Measurements from ENCODE around the gene NGB. TPM values are rescaled to one million over a fixed set of nuclear protein-coding genes. Genes with fewer than 3 reads are reported as not detected.

The NGB gene
- total and polyA plus RNA-seq, 2 donors (not counting 1 experiment from before 2014, with no cell fraction given): not detected

DNA sequence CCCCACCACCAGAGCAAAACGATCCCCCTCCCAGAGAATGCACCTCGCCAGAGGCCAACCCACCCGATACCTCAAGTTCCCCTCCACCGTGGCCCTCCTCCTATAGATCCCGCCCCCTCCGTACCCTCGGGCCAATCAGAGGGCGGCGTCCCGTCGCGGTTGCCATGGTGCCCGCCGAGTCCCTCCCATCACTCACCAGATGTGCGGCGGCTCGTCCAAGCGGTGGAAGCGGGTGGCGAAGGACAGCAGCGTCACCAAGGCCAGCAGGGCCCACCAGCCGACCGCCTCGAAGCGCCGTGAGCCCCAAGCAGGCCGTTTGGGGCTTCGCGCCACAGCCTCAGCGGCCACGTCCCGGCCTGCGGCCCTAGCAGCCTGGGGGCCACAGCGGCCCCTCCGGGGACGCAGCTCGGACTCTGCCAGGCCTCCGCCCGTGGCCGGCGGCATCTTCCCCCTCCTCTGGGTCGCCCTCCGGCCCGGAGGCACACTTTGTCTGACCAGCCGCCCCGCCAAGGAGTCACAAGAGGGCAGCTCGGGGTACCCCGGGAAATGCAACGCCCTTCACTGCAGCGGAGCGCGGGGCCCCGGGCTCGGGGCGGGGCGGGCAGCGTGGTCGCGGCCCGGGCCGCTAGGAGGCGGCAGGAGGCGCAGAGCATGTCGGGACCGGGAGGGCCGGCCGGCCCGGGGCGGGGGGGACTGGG lies 49.4 kb upstream of the NGB start, which contains the start of gene POMT2:
Gene POMT2 (minus strand): TSS at position 646 of the 698 bp plus-strand sequence. CDS start 202 bp downstream, at position 444.
- TF ChIP-seq, protein P1, sequence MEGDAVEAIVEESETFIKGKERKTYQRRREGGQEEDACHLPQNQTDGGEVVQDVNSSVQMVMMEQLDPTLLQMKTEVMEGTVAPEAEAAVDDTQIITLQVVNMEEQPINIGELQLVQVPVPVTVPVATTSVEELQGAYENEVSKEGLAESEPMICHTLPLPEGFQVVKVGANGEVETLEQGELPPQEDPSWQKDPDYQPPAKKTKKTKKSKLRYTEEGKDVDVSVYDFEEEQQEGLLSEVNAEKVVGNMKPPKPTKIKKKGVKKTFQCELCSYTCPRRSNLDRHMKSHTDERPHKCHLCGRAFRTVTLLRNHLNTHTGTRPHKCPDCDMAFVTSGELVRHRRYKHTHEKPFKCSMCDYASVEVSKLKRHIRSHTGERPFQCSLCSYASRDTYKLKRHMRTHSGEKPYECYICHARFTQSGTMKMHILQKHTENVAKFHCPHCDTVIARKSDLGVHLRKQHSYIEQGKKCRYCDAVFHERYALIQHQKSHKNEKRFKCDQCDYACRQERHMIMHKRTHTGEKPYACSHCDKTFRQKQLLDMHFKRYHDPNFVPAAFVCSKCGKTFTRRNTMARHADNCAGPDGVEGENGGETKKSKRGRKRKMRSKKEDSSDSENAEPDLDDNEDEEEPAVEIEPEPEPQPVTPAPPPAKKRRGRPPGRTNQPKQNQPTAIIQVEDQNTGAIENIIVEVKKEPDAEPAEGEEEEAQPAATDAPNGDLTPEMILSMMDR (IDR thresholded peaks at IDR 0.05): peak; percentile 43
- TF ChIP-seq EZH2 (IDR thresholded peaks at IDR 0.05; ENCODE audit: borderline replicate concordance, insufficient read depth, low read depth, low read length, poor library complexity, severe bottlenecking): no peak
- intact Hi-C loops (cut with micrococcal nuclease): loop anchor here (1.0 to 10.0 kb wide), 6 partner anchors 57 to 1336 kb away; partner anchors contain the start of genes IFT43, IRF2BPL, SAMD15 and SPTLC2
- Histone ChIP-seq H3K27ac (ENCODE audit: low read length in 2 of 2) (peak within 1 kb of the TSS; percentile 89 to 92), H4K20me1 (ENCODE audit: control insufficient read depth, insufficient read depth, low read length, poor library complexity, severe bottlenecking) (no peaks in the 10 kb centered on the region), H2AFZ (ENCODE audit: insufficient read depth, low read depth, low read length, poor library complexity, severe bottlenecking) (peak within 1 kb of the TSS; percentile 97), H3K36me3 (replicated peaks in 1 of 2; ENCODE audit: control extremely low read depth in 1 of 2, control insufficient read depth in 1 of 2, extremely low read depth in 1 of 2, insufficient read depth in 2 of 2, low read length in 1 of 2) (no peaks in the 10 kb centered on the region), H3K4me3 (ENCODE audit: control extremely low read depth in 1 of 5, extremely low read depth in 1 of 5, insufficient read depth in 1 of 5, low read depth in 2 of 5, low read length in 4 of 5) (peak within 1 kb of the TSS; percentile 59 to 99 (median 93)), H3K9me3 (ENCODE audit: control extremely low read depth in 1 of 3, control insufficient read depth in 2 of 3, insufficient read depth in 1 of 3, low read length in 2 of 3) (no peaks in the 10 kb centered on the region), H3K27me3 (replicated peaks in 1 of 4; ENCODE audit: control extremely low read depth in 1 of 4, control insufficient read depth in 3 of 4, insufficient read depth in 4 of 4, low read length in 3 of 4) (no peaks in the 10 kb centered on the region), H3K4me2 (replicated peaks; ENCODE audit: low read depth, low read length, poor library complexity, severe bottlenecking) (peak within 1 kb of the TSS; percentile 92), H3K4me1 (ENCODE audit: control insufficient read depth in 2 of 2, insufficient read depth in 2 of 2, low read length in 2 of 2) (peaks cover 10 to 16% of the 10 kb centered on the region in 2 donors), H3K79me2 (ENCODE audit: control insufficient read depth, insufficient read depth, low read length) (peaks cover 46% of the 10 kb centered on the region), H3K9ac (ENCODE audit: low read length) (peak within 1 kb of the TSS; percentile 92)
- DNase-seq: peak; percentile 96
- Mint-ChIP-seq H3K27ac (peak within 1 kb of the TSS; percentile 100), H3K4me1 (peaks cover 18% of the 10 kb centered on the region), H3K27me3 (no peaks in the 10 kb centered on the region), H3K9me3 (ENCODE audit: insufficient read depth) (no peaks in the 10 kb centered on the region), H3K4me3 (peak within 1 kb of the TSS; percentile 100)
- under 1% methylated on average over 69 of the region's 69 CpGs for WGBS (ENCODE audit: insufficient coverage)
- POLR2A ChIA-PET: interaction anchor here (0.7 to 2.9 kb wide), 9 partner anchors 32 to 441 kb away, joined by 3 to 28 read pairs (median 8); partner anchors contain the start of genes AHSA1, CIPC, SAMD15 and SNW1
- CTCF ChIA-PET: interaction anchor here (1.1 to 2.8 kb wide), 8 partner anchors 19 to 223 kb away, joined by 3 to 15 read pairs (median 4); partner anchors contain the start of genes AHSA1, SAMD15, TMED8 and VIPAS39
- ATAC-seq (ENCODE audit: low read depth): peak; percentile 56

DNA sequence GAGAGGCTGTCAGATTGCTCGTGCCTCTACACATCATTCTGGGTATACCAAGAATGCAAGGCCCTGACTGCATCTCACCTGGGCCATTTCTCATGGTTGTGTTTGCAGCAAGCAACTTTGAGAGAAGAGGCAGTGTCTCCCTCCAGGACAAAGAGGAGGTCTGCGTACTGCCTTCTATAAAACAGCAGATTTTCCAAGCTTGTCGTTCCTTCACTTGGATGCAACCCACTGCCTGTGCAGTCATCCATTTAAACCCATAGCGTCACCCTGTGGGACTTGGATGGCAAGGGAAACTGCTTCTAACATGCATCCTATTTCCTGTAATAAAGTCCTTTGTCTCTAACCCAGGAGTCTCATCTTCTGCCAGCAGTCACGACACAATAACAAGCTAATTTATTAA lies 48.4 kb upstream of the NGB start:
- DNase-seq (no peak), ATAC-seq (ENCODE audit: low read depth) (no peak)
- Histone ChIP-seq H3K4me3 (ENCODE audit: control extremely low read depth in 1 of 5, extremely low read depth in 1 of 5, insufficient read depth in 1 of 5, low read depth in 2 of 5, low read length in 4 of 5) (no peak overlapping the region), H2AFZ (ENCODE audit: insufficient read depth, low read depth, low read length, poor library complexity, severe bottlenecking) (no peak overlapping the region), H3K27me3 (replicated peaks in 1 of 4; ENCODE audit: control extremely low read depth in 1 of 4, control insufficient read depth in 3 of 4, insufficient read depth in 4 of 4, low read length in 3 of 4) (no peaks in the 10 kb centered on the region), H3K4me1 (ENCODE audit: control insufficient read depth in 2 of 2, insufficient read depth in 2 of 2, low read length in 2 of 2) (peaks cover 10 to 16% of the 10 kb centered on the region in 2 donors), H3K4me2 (replicated peaks; ENCODE audit: low read depth, low read length, poor library complexity, severe bottlenecking) (peak overlapping the region; percentile 92), H4K20me1 (ENCODE audit: control insufficient read depth, insufficient read depth, low read length, poor library complexity, severe bottlenecking) (no peaks in the 10 kb centered on the region), H3K79me2 (ENCODE audit: control insufficient read depth, insufficient read depth, low read length) (peaks cover 46% of the 10 kb centered on the region), H3K27ac (ENCODE audit: low read length in 2 of 2) (peak overlapping the region in 1 of 2 donors; percentile 92), H3K9ac (ENCODE audit: low read length) (no peak overlapping the region), H3K36me3 (replicated peaks in 1 of 2; ENCODE audit: control extremely low read depth in 1 of 2, control insufficient read depth in 1 of 2, extremely low read depth in 1 of 2, insufficient read depth in 2 of 2, low read length in 1 of 2) (no peaks in the 10 kb centered on the region), H3K9me3 (ENCODE audit: control extremely low read depth in 1 of 3, control insufficient read depth in 2 of 3, insufficient read depth in 1 of 3, low read length in 2 of 3) (no peaks in the 10 kb centered on the region)
- TF ChIP-seq, protein P1 (IDR thresholded peaks at IDR 0.05): no peak
- TF ChIP-seq EZH2 (IDR thresholded peaks at IDR 0.05; ENCODE audit: borderline replicate concordance, insufficient read depth, low read depth, low read length, poor library complexity, severe bottlenecking): no peak
- Mint-ChIP-seq H3K27ac (no peak overlapping the region), H3K4me3 (peak overlapping the region; percentile 29), H3K9me3 (ENCODE audit: insufficient read depth) (no peaks in the 10 kb centered on the region), H3K4me1 (peaks cover 18% of the 10 kb centered on the region), H3K27me3 (no peaks in the 10 kb centered on the region)
- POLR2A ChIA-PET: no interaction called here
- intact Hi-C loops (cut with micrococcal nuclease): loop anchor here (5.0 kb wide), 1 partner anchor 607 kb away; no protein-coding TSS in a partner anchor
- 93% methylated on average over 5 of the region's 5 CpGs for WGBS (ENCODE audit: insufficient coverage)
- CTCF ChIA-PET: interaction anchor here (0.6 to 1.5 kb wide), 6 partner anchors 11 to 140 kb away, joined by 3 to 6 read pairs (median 3); no protein-coding TSS in a partner anchor

Data from B cell (primary cell).